Inflammatory macrophage treated with lipopolysaccharide for 4 hours (primary cell): ENCODE measurements around the gene TOP2A.

ENCODE experiments used
- DNase-seq: peaks from one replicate; pipeline ENCODE4 v3.0.0-alpha.2; 2020

The TOP2A gene

DNA sequence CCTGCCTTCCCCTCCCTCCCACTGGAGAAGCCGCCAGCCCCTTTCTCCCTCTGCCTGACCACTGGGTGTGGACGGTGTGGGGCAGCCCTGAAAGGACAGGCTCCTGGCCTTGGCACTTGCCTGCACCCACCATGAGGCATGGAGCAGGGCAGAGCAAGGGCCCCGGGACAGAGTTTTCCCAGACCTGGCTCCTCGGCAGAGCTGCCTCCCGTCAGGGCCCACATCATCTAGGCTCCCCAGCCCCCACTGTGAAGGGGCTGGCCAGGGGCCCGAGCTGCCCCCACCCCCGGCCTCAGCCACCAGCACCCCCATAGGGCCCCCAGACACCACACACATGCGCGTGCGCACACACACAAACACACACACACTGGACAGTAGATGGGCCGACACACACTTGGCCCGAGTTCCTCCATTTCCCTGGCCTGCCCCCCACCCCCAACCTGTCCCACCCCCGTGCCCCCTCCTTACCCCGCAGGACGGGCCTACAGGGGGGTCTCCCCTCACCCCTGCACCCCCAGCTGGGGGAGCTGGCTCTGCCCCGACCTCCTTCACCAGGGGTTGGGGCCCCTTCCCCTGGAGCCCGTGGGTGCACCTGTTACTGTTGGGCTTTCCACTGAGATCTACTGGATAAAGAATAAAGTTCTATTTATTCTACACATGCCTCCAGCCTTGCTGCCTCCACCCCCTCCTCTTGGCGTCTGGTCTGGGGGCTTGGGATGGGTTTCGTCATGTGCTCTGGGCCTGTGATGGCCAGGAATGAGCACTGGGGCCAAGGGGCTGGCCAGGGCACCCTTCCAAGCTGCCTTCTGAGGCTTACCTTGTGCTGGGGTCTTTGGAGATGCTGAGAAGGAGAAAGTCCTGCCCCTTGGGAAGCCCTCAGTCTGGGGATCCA lies 60.5 kb downstream of the TOP2A start:
- no peak for DNase-seq

DNA sequence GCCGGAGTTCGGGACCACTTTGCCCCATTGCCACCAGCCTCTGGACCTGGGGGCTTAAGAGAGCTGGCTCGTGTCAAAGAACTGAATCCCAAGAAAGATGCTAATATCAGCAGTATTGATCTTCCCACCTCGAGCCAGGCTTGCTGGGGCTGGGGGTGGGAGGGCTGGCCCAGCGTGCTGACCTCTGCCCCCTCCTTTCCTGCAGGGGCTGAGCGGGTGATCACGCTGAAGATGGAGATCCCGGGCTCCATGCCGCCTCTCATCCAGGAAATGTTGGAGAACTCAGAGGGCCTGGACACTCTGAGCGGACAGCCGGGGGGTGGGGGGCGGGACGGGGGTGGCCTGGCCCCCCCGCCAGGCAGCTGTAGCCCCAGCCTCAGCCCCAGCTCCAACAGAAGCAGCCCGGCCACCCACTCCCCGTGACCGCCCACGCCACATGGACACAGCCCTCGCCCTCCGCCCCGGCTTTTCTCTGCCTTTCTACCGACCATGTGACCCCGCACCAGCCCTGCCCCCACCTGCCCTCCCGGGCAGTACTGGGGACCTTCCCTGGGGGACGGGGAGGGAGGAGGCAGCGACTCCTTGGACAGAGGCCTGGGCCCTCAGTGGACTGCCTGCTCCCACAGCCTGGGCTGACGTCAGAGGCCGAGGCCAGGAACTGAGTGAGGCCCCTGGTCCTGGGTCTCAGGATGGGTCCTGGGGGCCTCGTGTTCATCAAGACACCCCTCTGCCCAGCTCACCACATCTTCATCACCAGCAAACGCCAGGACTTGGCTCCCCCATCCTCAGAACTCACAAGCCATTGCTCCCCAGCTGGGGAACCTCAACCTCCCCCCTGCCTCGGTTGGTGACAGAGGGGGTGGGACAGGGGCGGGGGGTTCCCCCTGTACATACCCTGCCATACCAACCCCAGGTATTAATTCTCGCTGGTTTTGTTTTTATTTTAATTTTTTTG lies 61.6 kb downstream of the TOP2A start:
- no peak for DNase-seq

- peak; percentile 62 for DNase-seq
Observed at GRCh38 chr17:40355123-40355803, 62.4 kb downstream of the TOP2A start.

DNA sequence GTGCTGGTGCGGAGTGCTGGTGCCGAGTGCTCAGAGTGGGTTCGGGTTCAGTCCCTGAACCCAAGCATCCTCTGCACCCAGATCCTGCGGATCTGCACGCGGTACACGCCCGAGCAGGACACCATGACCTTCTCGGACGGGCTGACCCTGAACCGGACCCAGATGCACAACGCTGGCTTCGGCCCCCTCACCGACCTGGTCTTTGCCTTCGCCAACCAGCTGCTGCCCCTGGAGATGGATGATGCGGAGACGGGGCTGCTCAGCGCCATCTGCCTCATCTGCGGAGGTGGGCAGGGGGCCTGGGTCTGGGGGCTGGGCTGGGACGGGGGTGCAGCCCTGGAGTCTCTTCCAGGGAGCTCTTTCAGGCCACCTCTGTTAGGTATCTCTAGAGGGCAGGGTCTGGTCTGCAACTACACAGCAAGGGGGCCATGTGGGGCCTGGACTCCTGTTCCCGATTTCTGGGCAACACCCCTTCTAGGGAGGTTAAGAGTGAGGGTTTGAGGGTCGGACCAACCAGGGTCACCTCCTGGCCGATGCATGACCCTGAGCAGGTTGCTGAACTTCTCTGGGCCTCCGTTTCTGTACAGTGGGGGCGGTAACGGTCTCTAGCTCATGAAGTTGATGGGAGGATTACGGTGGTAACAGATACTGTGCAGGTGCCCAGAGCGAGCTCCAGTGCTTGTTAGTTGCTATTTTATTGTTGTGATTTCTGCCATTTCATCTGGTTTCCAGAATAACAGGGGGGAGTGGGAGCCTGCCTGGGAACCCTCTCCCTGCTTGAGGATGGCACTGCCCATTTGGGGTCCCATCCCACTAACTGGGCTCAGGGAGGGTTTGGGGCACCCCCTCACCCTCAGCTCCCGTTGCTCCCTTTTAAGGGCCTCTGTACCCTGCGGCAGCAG lies 63.2 kb downstream of the TOP2A start:
- DNase-seq: no peak

GRCh38 chr17:40352779-40353394 lies 64.8 kb downstream of the TOP2A start:
- peak; percentile 37 for DNase-seq

- DNase-seq: no peak
Observed at GRCh38 chr17:40352237-40352778, 65.4 kb downstream of the TOP2A start.

GRCh38 chr17:40351359-40352236 lies 66.1 kb downstream of the TOP2A start:
- DNase-seq: no peak

GRCh38 chr17:40350689-40351358 lies 66.9 kb downstream of the TOP2A start:
- DNase-seq: no peak

DNA sequence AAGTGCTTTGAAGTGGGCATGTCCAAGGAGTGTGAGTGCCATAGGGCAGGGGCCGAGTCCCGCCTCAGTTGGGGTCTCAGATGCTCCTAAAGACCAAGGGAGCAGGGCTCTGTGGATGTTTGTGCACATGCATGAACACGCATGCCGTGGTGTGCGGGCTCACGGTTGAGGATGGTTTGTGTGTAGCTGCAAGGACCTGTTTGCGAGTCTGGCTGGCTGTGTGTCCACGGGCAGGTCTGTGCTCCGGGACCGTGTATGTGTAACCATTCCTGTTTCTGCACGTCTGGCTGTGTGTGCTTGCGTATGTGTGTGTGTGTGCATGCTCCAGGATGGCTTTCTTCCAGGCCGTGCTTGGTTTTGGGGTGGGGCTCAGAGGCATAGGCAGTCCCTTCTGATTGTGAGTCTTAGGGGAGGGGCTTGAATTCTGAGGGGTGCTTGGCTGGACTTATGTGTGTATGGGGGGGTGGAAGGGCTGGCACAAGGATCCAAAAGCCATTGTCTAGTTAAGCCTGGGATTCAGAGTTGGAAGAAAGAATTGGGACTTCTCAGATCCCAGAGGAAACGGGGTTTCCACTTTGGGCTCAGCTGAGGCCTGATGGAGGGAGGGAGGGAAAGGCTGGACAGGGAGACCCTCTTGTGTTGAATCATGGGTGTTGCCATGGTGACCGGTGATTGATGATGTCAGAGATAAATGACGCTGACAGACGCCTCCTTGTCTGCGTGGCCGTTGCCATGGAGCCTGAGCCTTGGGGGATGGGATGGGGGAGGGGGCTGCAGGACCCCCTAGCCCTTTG lies 67.6 kb downstream of the TOP2A start:
- no peak for DNase-seq

DNA sequence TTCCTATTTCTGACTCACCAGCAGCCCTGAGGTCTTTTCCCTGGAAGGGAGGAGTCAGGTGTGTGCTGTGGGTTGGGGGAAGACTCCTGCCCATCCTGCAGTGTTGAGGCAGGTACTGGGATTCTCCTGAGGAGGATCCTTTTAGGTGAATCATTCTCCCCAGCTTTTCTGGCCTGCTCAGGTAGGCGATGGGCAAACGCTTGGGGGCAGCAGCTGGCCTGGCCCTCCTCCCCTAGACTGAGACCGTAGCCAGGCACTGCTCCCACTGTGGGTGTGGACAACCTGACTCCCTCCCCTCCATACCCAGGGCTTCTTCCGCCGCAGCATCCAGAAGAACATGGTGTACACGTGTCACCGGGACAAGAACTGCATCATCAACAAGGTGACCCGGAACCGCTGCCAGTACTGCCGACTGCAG lies 68.2 kb downstream of the TOP2A start:
- no peak for DNase-seq

DNA sequence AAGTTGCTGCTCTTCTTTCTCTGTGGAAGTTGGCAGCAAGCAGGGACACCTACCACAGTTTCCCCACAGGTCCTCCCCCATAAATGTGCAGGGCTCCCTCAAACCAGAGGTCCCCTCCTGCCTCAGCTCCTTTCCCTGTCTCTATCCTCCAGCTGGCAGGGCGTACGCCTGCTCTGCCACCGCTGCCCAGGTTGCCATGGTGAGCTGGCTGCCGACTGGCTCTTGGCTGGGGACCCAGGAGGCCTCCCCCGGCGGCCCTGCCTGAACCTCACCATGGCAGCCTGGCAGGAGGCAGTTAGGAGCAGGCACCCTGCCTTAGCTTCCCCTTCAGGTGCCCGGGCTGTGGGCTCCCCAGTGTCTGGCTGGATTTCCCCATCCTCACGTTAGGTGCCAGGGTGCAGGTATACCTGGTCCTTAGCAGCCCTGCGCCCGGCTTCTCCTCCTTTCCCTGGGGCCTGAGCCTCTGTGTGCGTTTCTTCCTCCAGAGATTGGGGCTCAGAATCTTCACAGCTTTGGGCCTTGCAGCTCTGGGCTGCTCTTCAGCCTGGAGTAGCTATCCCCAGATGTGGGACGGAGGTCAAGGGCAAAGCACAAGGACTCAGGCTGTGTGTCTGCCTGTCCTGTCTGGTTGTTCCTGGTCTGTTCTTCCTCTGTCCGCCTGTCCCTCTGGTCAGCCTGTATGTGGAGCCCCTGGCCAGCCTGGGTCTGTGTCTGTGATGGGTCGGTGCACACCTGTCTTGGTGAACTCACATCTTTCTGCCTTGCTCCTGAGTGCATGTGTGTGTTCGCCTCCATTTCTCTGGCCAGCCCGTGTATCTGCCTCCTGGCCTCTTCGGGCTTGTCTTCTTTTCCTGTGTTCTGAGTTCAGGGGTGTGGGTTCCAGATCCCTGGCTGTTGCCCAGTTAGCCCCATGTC lies 68.9 kb downstream of the TOP2A start:
- DNase-seq: no peak

DNA sequence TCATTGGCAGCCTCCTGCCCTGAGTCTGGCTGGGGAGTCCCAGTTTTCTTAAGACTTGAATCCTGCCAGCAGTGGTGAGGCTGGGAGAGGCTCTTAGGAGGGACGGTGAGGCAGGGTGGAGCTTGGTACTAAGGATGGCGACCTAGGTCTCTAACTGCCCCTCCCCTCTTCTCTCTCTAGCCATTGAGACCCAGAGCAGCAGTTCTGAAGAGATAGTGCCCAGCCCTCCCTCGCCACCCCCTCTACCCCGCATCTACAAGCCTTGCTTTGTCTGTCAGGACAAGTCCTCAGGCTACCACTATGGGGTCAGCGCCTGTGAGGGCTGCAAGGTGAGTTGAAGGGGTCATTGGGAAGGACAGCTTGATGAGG lies 69.6 kb downstream of the TOP2A start:
- no peak for DNase-seq

DNA sequence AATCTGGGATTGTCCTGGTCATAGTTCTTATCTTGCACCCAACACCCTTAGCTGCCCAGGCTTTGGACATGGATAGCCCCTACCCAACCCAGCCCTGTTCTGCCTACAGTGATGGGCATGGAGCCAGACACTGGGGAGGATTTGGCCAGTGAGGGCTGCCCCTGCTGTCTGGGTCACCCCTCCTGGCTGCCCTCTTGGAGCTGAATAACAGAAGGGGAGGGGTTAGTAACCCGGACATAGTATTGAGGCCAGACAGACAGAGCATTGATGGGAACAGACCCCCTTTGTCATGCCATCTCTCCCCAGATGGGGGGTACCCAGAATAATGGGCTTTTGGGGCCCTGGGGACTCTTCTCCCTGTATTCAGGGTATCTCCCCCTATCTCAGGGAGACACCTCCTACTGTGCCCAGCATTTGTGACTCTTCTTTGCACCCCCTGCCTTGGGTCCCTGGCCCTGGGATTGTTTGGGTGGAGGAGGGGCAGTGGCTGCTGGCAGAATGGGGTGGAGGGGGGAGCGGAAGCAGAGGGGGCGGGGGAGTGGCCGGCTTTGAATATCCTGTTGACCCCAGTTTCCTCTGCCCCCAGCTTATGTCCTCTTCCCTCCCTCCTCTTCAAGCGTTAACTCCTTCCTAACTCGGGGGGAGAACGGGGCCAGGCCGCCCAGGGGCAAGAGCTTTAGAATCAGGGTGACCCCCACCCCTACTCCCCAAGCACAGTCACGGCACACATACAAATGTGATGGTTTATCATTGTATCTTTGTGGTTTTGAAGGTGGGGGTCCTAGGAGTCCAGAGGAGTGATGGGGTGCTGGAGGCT lies 70.2 kb downstream of the TOP2A start:
- DNase-seq: no peak

GRCh38 chr17:40346765-40347158 lies 70.9 kb downstream of the TOP2A start:
- DNase-seq: no peak

DNA sequence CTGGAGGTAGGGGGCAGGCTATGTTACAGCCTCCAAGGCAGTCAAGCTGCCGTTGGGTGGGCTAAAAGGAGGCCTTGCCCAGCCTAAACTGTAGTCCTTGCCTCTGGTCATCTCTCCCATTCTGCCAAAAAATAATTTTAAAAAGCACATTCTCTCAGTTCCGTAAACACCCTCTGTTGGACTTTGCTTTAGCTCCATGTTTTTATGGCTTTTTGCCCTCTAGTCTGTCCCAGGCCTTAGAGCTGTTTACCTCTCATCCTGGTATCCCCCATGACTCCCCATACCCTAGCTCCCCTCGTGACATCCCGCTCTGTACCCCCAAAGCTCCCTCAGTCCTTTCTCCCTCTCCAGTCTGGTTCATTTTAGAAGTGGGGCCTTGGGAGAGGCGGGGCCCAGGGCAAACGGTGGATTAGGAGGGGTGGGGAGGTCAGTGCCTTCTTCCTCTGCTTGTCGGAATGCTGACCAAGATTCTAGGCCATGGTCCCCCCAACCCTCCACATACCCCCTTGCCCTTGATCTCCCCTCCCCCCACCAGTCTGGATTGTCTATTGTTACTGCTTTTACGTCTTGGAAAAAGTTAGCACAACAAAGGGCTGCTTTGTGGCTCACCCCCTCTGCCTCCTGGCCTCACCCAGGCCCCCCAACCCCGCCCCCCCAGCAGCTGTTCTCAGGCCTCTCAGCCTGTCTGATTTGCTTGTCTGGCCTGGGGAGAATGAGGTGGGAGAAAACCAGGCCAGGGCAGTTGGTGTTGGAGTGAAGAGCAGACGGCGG lies 71.5 kb downstream of the TOP2A start:
- no peak for DNase-seq
